HG03520 (cell line): ENCODE data around the gene RNH1.

ENCODE experiments used
- ATAC-seq: cut with Tn5 transposase; IDR thresholded peaks from one replicate; pipeline ENCODE4 v1.9.1; 2021; ENCODE audit warnings: mild to moderate bottlenecking, moderate library complexity; ENCODE audit not compliant: unreplicated experiment

The RNH1 gene

GRCh38 chr11:460331-461199 lies 46.5 kb downstream of the RNH1 start:
- ATAC-seq, result no peak

GRCh38 chr11:459511-460220 lies 47.4 kb downstream of the RNH1 start:
- no peak for ATAC-seq

- no peak for ATAC-seq
Measured at GRCh38 chr11:457111-457760, 49.8 kb downstream of the RNH1 start.

GRCh38 chr11:456533-456932 lies 50.5 kb downstream of the RNH1 start:
- ATAC-seq, result no peak

GRCh38 chr11:455566-456147 lies 51.4 kb downstream of the RNH1 start:
- ATAC-seq, result no peak

GRCh38 chr11:454801-455565 lies 52.1 kb downstream of the RNH1 start:
- ATAC-seq, result no peak

GRCh38 chr11:454043-454442 lies 53.0 kb downstream of the RNH1 start:
- ATAC-seq, result no peak

GRCh38 chr11:453564-453963 lies 53.5 kb downstream of the RNH1 start:
- ATAC-seq, result no peak

GRCh38 chr11:452916-453527 lies 54.0 kb downstream of the RNH1 start:
- no peak for ATAC-seq

- no peak for ATAC-seq
Measured at GRCh38 chr11:452203-452744, 54.8 kb downstream of the RNH1 start.

- ATAC-seq, result no peak
Measured at GRCh38 chr11:451738-452137, 55.3 kb downstream of the RNH1 start.

GRCh38 chr11:450809-451451 lies 56.1 kb downstream of the RNH1 start:
- ATAC-seq, result no peak

- ATAC-seq, result peak; percentile 65
Measured at GRCh38 chr11:449889-450808, 56.9 kb downstream of the RNH1 start, which contains the start of gene PTDSS2. PTDSS2 (plus strand) TSS chr11:450279; CDS start chr11:450456, 177 bp downstream.

- peak; percentile 48 for ATAC-seq
Measured at GRCh38 chr11:447923-448731, 58.9 kb downstream of the RNH1 start.

GRCh38 chr11:446891-447290 lies 60.2 kb downstream of the RNH1 start:
- ATAC-seq, result no peak

- ATAC-seq, result no peak
Measured at GRCh38 chr11:445765-446588, 61.1 kb downstream of the RNH1 start.
